Glutamatergic neuron (in vitro differentiated cells): ENCODE measurements around the gene CLDN7. TPM values are rescaled to one million over a fixed set of nuclear protein-coding genes. Genes with fewer than 3 reads are reported as not detected.

ENCODE experiments used
- DNase-seq: peaks from one replicate; pipeline ENCODE4 v3.0.0; 2022
- H3K27ac Mint-ChIP-seq: one replicate; pipeline ENCODE4 v1.8.0; 2020; ENCODE audit warnings: mild to moderate bottlenecking, mixed read lengths, inconsistent platforms; ENCODE audit not compliant: unreplicated experiment
- H3K27me3 Mint-ChIP-seq: one replicate; pipeline ENCODE4 v1.8.0; 2020; ENCODE audit warnings: mild to moderate bottlenecking, moderate library complexity, mixed read lengths, inconsistent platforms; ENCODE audit not compliant: unreplicated experiment
- H3K36me3 Mint-ChIP-seq: one replicate; pipeline ENCODE4 v1.8.0; 2020; ENCODE audit warnings: mild to moderate bottlenecking, mixed read lengths, inconsistent platforms; ENCODE audit not compliant: unreplicated experiment
- H3K4me1 Mint-ChIP-seq: one replicate; pipeline ENCODE4 v1.8.0; 2020; ENCODE audit warnings: mild to moderate bottlenecking, low read depth, mixed read lengths, inconsistent platforms; ENCODE audit not compliant: unreplicated experiment
- H3K4me3 Mint-ChIP-seq: one replicate; pipeline ENCODE4 v1.8.0; 2020; ENCODE audit warnings: mild to moderate bottlenecking, mixed read lengths, inconsistent platforms; ENCODE audit not compliant: unreplicated experiment
- H3K9me3 Mint-ChIP-seq: one replicate; pipeline ENCODE4 v1.8.0; 2020; ENCODE audit warnings: mild to moderate bottlenecking, moderate library complexity, mixed read lengths, inconsistent platforms; ENCODE audit not compliant: unreplicated experiment
- total RNA-seq: library from RNA; stranded (reverse); fragmentation: NEBNext Ultra II Directional; extraction: Animal tissue kit (Norgen Biotek cat#: 25700); gene quantifications from one replicate; pipeline ENCODE4 v1.2.1, GENCODE V29; 2021; ENCODE audit not compliant: unreplicated experiment
- TF ChIP-seq, protein P1 (sequence below): fragments of 200-600 bp; sonication (generic); IDR thresholded peaks from one replicate; pipeline ENCODE4 v1.5.0; 2021; ENCODE audit not compliant: partially characterized antibody, unreplicated experiment

Gene CLDN7
- total RNA-seq, 1 donor from 2014 or later = 0.44 TPM

DNA sequence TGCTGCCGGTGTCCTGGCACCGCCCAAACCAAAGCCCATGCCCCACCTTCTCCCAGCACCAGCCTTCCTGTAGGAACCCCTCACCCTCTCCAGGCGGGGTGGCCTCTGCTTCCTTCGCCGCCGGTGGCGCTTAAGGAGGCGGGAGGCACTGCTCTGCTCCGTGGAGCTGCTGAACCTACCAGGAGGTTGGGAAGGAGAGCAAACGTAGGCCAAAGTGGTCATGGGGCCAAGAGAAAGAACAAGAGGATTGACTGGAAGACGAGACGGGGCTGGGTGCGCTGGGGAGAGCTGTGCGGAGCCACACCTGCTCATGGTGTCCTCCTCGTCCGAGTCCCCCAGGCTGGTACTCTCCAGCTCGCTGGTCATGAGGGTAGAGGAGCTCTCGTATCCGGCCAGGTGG is 32.8 kb downstream of the CLDN7 start:
- H3K4me1 Mint-ChIP-seq = peaks cover 11% of the 10 kb centered on the region
- H3K27me3 Mint-ChIP-seq = peaks cover 17% of the 10 kb centered on the region
- no peaks in the 10 kb centered on the region for H3K36me3 Mint-ChIP-seq
- TF ChIP-seq, protein P1, sequence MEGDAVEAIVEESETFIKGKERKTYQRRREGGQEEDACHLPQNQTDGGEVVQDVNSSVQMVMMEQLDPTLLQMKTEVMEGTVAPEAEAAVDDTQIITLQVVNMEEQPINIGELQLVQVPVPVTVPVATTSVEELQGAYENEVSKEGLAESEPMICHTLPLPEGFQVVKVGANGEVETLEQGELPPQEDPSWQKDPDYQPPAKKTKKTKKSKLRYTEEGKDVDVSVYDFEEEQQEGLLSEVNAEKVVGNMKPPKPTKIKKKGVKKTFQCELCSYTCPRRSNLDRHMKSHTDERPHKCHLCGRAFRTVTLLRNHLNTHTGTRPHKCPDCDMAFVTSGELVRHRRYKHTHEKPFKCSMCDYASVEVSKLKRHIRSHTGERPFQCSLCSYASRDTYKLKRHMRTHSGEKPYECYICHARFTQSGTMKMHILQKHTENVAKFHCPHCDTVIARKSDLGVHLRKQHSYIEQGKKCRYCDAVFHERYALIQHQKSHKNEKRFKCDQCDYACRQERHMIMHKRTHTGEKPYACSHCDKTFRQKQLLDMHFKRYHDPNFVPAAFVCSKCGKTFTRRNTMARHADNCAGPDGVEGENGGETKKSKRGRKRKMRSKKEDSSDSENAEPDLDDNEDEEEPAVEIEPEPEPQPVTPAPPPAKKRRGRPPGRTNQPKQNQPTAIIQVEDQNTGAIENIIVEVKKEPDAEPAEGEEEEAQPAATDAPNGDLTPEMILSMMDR = no peak
- H3K4me3 Mint-ChIP-seq = no peak overlapping the region
- no peak overlapping the region for H3K27ac Mint-ChIP-seq
- peaks cover 10% of the 10 kb centered on the region for H3K9me3 Mint-ChIP-seq
- no peak for DNase-seq

DNA sequence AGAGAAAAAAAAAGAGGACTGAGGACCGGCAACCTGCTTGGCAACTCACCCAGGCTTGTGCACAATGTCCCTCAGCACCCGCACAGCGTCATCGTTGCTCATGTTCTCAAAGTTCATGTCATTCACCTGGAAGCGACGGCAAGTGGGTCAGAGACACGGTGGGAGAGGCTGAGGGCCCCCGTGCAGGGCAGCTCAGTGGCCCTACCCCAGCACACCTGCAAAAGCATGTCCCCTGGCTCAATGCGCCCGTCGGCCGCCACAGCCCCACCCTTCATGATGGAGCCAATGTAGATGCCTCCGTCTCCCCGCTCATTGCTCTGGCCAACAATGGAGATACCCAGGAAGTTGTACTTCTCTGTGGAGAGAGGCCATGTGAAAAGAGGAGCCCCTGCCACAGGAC is 33.4 kb downstream of the CLDN7 start:
- DNase-seq = no peak
- Mint-ChIP-seq H3K27ac (no peak overlapping the region), H3K36me3 (no peaks in the 10 kb centered on the region), H3K4me1 (peaks cover 12% of the 10 kb centered on the region), H3K4me3 (no peak overlapping the region), H3K27me3 (peaks cover 14% of the 10 kb centered on the region), H3K9me3 (peaks cover 8% of the 10 kb centered on the region)
- TF ChIP-seq, protein P1 = no peak

DNA sequence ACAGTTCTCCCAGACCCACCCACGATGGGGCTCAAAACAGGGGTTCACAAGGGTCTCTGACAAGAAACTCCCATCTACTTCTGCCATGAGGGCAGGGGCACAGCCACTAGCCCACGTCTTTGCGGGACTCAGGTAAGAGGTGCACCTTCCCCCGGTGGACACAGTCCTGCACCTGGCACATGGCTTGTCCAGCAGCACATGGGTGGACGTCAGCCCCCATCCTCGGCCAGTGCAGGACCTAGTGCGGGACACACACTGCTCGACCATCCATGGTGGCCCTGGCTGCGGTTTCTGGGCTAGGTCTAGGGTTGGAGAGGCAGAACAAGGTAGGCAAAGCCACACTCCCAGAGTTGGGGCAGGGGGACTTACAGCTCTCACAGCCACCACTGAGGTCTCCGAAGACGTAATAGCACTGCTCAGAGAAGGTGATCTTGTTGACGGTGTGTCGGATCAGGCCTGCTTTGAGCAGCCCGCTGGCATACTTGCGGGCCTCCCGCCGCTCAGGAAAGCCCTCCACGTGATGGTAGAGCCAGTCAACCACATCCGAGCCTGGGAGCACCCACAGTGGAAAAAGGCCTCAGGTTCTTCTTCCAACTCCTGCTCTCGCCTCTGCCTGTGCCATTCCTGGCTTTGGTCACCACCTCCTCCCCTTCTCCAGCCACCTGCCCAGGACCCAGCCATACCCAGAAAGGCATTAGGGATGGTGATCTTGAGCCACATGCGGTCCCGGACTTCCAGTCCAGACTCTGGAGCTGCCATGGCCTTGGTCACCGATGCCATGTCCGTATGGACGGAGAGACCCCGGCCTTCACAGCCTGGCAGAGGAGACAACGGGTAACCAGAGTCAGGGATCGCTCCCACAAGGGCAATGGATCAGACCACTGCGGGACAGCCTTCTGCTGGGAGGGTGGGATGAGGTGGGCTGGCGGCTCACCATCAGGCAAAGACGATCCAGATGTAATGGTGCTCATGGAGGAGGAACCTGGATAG is 35.3 kb downstream of the CLDN7 start:
- H3K36me3 Mint-ChIP-seq = no peaks in the 10 kb centered on the region
- peaks cover 13% of the 10 kb centered on the region for H3K27me3 Mint-ChIP-seq
- H3K4me1 Mint-ChIP-seq = peaks cover 9% of the 10 kb centered on the region
- TF ChIP-seq, protein P1 = no peak
- no peak overlapping the region for H3K4me3 Mint-ChIP-seq
- no peak overlapping the region for H3K27ac Mint-ChIP-seq
- H3K9me3 Mint-ChIP-seq = peaks cover 2% of the 10 kb centered on the region
- no peak for DNase-seq

DNA sequence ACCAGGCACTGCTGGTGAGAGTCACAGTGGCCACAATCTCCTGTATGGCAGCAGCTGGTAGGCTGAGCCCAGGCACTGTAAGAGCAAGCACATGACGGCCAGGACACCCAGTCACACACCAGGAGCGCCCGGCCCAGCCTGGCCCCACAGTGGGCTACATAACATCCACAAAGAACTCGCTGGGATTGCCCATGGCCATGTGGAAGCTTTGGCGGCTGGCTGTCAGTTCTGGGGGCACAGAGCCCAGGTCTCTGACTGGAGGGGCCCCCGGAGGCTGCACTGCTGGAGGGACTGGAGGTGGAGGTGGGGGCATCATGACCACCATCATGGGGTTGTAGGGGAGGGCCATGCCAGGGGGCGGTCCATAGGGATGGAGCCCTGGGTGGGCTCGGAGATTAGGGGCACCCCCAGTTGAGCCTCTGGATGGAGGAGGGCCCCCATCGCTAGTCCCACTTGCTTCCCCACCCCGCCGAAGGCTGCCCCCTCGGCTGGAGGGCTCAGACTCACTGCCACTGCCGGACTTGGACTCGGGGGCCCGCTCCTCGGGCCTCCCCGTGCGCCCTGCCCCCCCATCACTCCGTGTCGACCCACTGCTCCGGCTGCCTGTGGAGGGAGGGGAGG is 36.5 kb downstream of the CLDN7 start:
- peaks cover 7% of the 10 kb centered on the region for H3K4me1 Mint-ChIP-seq
- peaks cover 17% of the 10 kb centered on the region for H3K27me3 Mint-ChIP-seq
- TF ChIP-seq, protein P1 = no peak
- no peak overlapping the region for H3K27ac Mint-ChIP-seq
- DNase-seq = no peak
- no peaks in the 10 kb centered on the region for H3K36me3 Mint-ChIP-seq
- H3K9me3 Mint-ChIP-seq = peaks cover 6% of the 10 kb centered on the region
- H3K4me3 Mint-ChIP-seq = no peak overlapping the region
